ENCODE data around the gene CACNA1B.

CACNA1B gene

GRCh38 chr9:137956688-137957385, 79.3 kb downstream of the CACNA1B start:
- no peak overlapping the region for H3K4me3 ChIP-seq (IDR thresholded peaks at IDR 0.05; ENCODE audit: insufficient read depth, low read depth, low read length)
- H2AFZ ChIP-seq (ENCODE audit: low read depth) = no peak overlapping the region
- H3K4me2 ChIP-seq = no peak overlapping the region
- no peak overlapping the region for H3K9ac ChIP-seq
- TF ChIP-seq CTCF (conservative IDR thresholded peaks at IDR 0.05; ENCODE audit: low read depth, low read length) = no peak
- H3K27me3 ChIP-seq (ENCODE audit: insufficient read depth, low read depth) = no peaks in the 10 kb centered on the region
- H3K4me1 ChIP-seq (ENCODE audit: low read depth, poor library complexity, severe bottlenecking) = peaks cover 4% of the 10 kb centered on the region
- H3K27ac ChIP-seq = no peak overlapping the region
- H3K79me2 ChIP-seq (ENCODE audit: insufficient read depth, low read depth) = no peaks in the 10 kb centered on the region
- no peaks in the 10 kb centered on the region for H4K20me1 ChIP-seq (ENCODE audit: insufficient read depth)
- no peaks in the 10 kb centered on the region for H3K36me3 ChIP-seq (ENCODE audit: insufficient read depth)

- Histone ChIP-seq H2AFZ (ENCODE audit: low read depth) (no peak overlapping the region), H3K27me3 (ENCODE audit: insufficient read depth, low read depth) (no peaks in the 10 kb centered on the region), H3K4me1 (ENCODE audit: low read depth, poor library complexity, severe bottlenecking) (no peaks in the 10 kb centered on the region), H3K4me2 (no peak overlapping the region), H4K20me1 (ENCODE audit: insufficient read depth) (no peaks in the 10 kb centered on the region), H3K27ac (no peak overlapping the region), H3K4me3 (IDR thresholded peaks at IDR 0.05; ENCODE audit: insufficient read depth, low read depth, low read length) (no peak overlapping the region), H3K79me2 (ENCODE audit: insufficient read depth, low read depth) (no peaks in the 10 kb centered on the region), H3K36me3 (ENCODE audit: insufficient read depth) (no peaks in the 10 kb centered on the region), H3K9ac (no peak overlapping the region)
- no peak for TF ChIP-seq CTCF (conservative IDR thresholded peaks at IDR 0.05; ENCODE audit: low read depth, low read length)
Observed at GRCh38 chr9:137959641-137960411, 82.2 kb downstream of the CACNA1B start.

- Histone ChIP-seq H2AFZ (ENCODE audit: low read depth) (no peak overlapping the region), H3K9ac (no peak overlapping the region), H3K4me1 (ENCODE audit: low read depth, poor library complexity, severe bottlenecking) (no peaks in the 10 kb centered on the region), H3K36me3 (ENCODE audit: insufficient read depth) (no peaks in the 10 kb centered on the region), H4K20me1 (ENCODE audit: insufficient read depth) (no peaks in the 10 kb centered on the region), H3K27me3 (ENCODE audit: insufficient read depth, low read depth) (no peaks in the 10 kb centered on the region), H3K27ac (no peak overlapping the region), H3K79me2 (ENCODE audit: insufficient read depth, low read depth) (no peaks in the 10 kb centered on the region), H3K4me3 (IDR thresholded peaks at IDR 0.05; ENCODE audit: insufficient read depth, low read depth, low read length) (no peak overlapping the region), H3K4me2 (no peak overlapping the region)
- TF ChIP-seq CTCF (conservative IDR thresholded peaks at IDR 0.05; ENCODE audit: low read depth, low read length) = no peak
Observed at GRCh38 chr9:137960496-137960895, 82.9 kb downstream of the CACNA1B start.

GRCh38 chr9:137963525-137963924, 85.9 kb downstream of the CACNA1B start:
- TF ChIP-seq CTCF (conservative IDR thresholded peaks at IDR 0.05; ENCODE audit: low read depth, low read length) = no peak
- Histone ChIP-seq H3K79me2 (ENCODE audit: insufficient read depth, low read depth) (no peaks in the 10 kb centered on the region), H3K27me3 (ENCODE audit: insufficient read depth, low read depth) (no peaks in the 10 kb centered on the region), H3K4me1 (ENCODE audit: low read depth, poor library complexity, severe bottlenecking) (no peaks in the 10 kb centered on the region), H3K36me3 (ENCODE audit: insufficient read depth) (no peaks in the 10 kb centered on the region), H2AFZ (ENCODE audit: low read depth) (no peak overlapping the region), H3K9ac (no peak overlapping the region), H3K27ac (no peak overlapping the region), H3K4me3 (IDR thresholded peaks at IDR 0.05; ENCODE audit: insufficient read depth, low read depth, low read length) (no peak overlapping the region), H4K20me1 (ENCODE audit: insufficient read depth) (no peaks in the 10 kb centered on the region), H3K4me2 (no peak overlapping the region)

Data from KMS-11 (cell line).